Measurements from ENCODE around the gene PPARA. TPM values are rescaled to one million over a fixed set of nuclear protein-coding genes. Genes with fewer than 3 reads are reported as not detected.

The PPARA gene
- total and polyA plus RNA-seq, 2 donors (not counting 3 experiments of a cell fraction or from before 2014, with no cell fraction given) = 3.1 to 10.7 TPM

GRCh38 chr22:46129390-46130041 is 20.8 kb upstream of the PPARA start:
- CTCF ChIA-PET = interaction anchor here (0.8 kb wide), 1 partner anchor 13 kb away, joined by 4 read pairs; no protein-coding TSS in a partner anchor

More at GRCh38 chr22:46129390-46130041, 20.8 kb upstream of the PPARA start:
- no peak overlapping the region for H3K9ac ChIP-seq (replicated peaks; ENCODE audit: extremely low read depth, insufficient read depth, low read length)
- dilution Hi-C loops (cut with MboI; ENCODE audit: extremely low pct_ligation_motif_present, low sequenced_read_pairs) (no loop called here), intact Hi-C loops (cut with micrococcal nuclease) (no loop called here)
- H3K79me2 ChIP-seq (ENCODE audit: control insufficient read depth, insufficient read depth, low read length) = no peaks in the 10 kb centered on the region
- POLR2A ChIA-PET = no interaction called here
- no peaks in the 10 kb centered on the region for H3K27me3 ChIP-seq (ENCODE audit: control insufficient read depth in 2 of 2, insufficient read depth in 2 of 2, low read length in 2 of 2)
- no TSS peak for BruUV-seq (replicated peaks)
- no peak overlapping the region for H3K4me2 ChIP-seq (ENCODE audit: insufficient read depth, low read length)
- DNase-seq (ENCODE audit: low read depth, low spot score) (no peak), FAIRE-seq (no peak)
- H3K9me3 ChIP-seq (replicated peaks; ENCODE audit: control insufficient read depth, insufficient read depth, low read length) = no peaks in the 10 kb centered on the region
- no peak overlapping the region for H3K4me3 ChIP-seq (replicated peaks in 1 of 3; ENCODE audit: insufficient read depth in 1 of 3, low read depth in 1 of 3, low read length in 3 of 3)
- TF ChIP-seq CTCF (IDR thresholded peaks at IDR 0.05; ENCODE audit: extremely low read depth in 1 of 2, insufficient read depth in 1 of 2, low read depth in 1 of 2, low read length in 2 of 2) (no peak), JUN (IDR thresholded peaks at IDR 0.05; ENCODE audit: borderline replicate concordance, insufficient read depth, insufficient read length, low read depth) (no peak), EZH2 (IDR thresholded peaks at IDR 0.05; ENCODE audit: borderline replicate concordance, low read depth, low read length, severe bottlenecking) (no peak)
- no peaks in the 10 kb centered on the region for H3K36me3 ChIP-seq (ENCODE audit: control insufficient read depth in 2 of 2, extremely low read depth in 1 of 2, insufficient read depth in 2 of 2, low read length in 2 of 2)
- no peak overlapping the region for H2AFZ ChIP-seq (ENCODE audit: low read depth, low read length)
- H3K9me1 ChIP-seq (replicated peaks; ENCODE audit: control insufficient read depth, extremely low read depth, insufficient read depth, low read length) = no peaks in the 10 kb centered on the region
- no peaks in the 10 kb centered on the region for H3K4me1 ChIP-seq (ENCODE audit: control insufficient read depth, extremely low read depth, insufficient read depth, low read length)
- H4K20me1 ChIP-seq (replicated peaks; ENCODE audit: control insufficient read depth, extremely low read depth, insufficient read depth, low read length) = no peaks in the 10 kb centered on the region
- no peak overlapping the region for H3K27ac ChIP-seq (ENCODE audit: insufficient read depth, low read depth, low read length)
